Suprapubic skin (tissue), 3 donors: ENCODE data around the gene ASS1.

Experiments used
- EP300 ChIP-seq: sonication (generic); formaldehyde crosslinking; IDR thresholded peaks from one replicate; pipeline ENCODE4 v1.6.1; 2017; ENCODE audit warnings: antibody characterized with exemption
- POLR2A ChIP-seq, 2 donors: fragments of 450-650 bp; IDR thresholded peaks; one replicate each; pipeline ENCODE4 v1.6.1; 2017; ENCODE audit warnings: antibody characterized with exemption in 2 of 2, mild to moderate bottlenecking in 2 of 2, moderate library complexity in 2 of 2
- TF ChIP-seq, protein P1 (sequence below), 2 donors: fragments of 200-600 bp in 1 of 2; fragments of 450-650 bp in 1 of 2; sonication (generic) in 1 of 2; IDR thresholded peaks; one replicate each; pipeline ENCODE4 v1.5.1; 2016 to 2019; ENCODE audit warnings: antibody characterized with exemption in 2 of 2, mild to moderate bottlenecking in 1 of 2, moderate library complexity in 1 of 2

DNA sequence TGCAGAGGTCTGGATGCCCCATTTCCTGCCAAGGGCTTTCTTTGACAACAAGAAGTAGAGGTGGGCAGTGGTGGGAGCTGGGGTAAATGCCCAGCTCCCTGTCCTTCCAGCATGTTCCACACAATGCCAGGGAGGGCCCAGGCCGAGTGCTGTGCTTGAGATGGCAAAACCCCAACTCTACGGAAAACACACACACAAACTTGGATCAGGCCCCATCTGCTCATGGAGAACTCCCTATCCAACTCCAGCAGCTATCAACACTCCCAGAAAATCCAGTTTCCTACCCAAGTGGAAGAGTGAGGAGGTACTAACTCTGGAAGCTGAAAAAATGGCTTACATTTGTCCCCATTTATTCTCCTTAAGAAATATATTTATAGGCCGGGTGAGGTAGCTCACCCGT lies 73.5 kb downstream of the ASS1 start:
- TF ChIP-seq EP300 (no peak), POLR2A (IDR thresholded peaks at IDR 0.05) (no peak)
- TF ChIP-seq, protein P1, sequence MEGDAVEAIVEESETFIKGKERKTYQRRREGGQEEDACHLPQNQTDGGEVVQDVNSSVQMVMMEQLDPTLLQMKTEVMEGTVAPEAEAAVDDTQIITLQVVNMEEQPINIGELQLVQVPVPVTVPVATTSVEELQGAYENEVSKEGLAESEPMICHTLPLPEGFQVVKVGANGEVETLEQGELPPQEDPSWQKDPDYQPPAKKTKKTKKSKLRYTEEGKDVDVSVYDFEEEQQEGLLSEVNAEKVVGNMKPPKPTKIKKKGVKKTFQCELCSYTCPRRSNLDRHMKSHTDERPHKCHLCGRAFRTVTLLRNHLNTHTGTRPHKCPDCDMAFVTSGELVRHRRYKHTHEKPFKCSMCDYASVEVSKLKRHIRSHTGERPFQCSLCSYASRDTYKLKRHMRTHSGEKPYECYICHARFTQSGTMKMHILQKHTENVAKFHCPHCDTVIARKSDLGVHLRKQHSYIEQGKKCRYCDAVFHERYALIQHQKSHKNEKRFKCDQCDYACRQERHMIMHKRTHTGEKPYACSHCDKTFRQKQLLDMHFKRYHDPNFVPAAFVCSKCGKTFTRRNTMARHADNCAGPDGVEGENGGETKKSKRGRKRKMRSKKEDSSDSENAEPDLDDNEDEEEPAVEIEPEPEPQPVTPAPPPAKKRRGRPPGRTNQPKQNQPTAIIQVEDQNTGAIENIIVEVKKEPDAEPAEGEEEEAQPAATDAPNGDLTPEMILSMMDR (IDR thresholded peaks at IDR 0.05) = no peak
